KOPT-K1 (cell line): ENCODE results near the gene KDM5A.

Source experiments
- H3K27ac ChIP-seq: fragments of 200-600 bp; sonication (generic); 2 replicates; pipeline ENCODE4 v1.5.1; 2016; ENCODE audit warnings: antibody characterized with exemption, mild to moderate bottlenecking, low read depth, low read length; ENCODE audit not compliant: poor library complexity, severe bottlenecking
- H3K36me3 ChIP-seq: fragments of 200-600 bp; sonication (generic); 2 replicates; pipeline ENCODE4 v1.5.1; 2017; ENCODE audit warnings: antibody characterized with exemption, mild to moderate bottlenecking, low read length, moderate library complexity; ENCODE audit not compliant: insufficient read depth
- H3K9me3 ChIP-seq: fragments of 200-600 bp; sonication (generic); 2 replicates; pipeline ENCODE4 v1.5.1; 2017; ENCODE audit warnings: antibody characterized with exemption, low read length, mild to moderate bottlenecking; ENCODE audit not compliant: insufficient read depth, poor library complexity, severe bottlenecking

Gene KDM5A

GRCh38 chr12:230925-231671 is 158.0 kb downstream of the KDM5A start:
- H3K9me3 ChIP-seq: peaks cover 14% of the 10 kb centered on the region
- no peak overlapping the region for H3K27ac ChIP-seq
- no peaks in the 10 kb centered on the region for H3K36me3 ChIP-seq
